Endodermal cell (in vitro differentiated cells): Measurements from ENCODE around the gene FBXO17. TPM values are rescaled to one million over a fixed set of nuclear protein-coding genes. Genes with fewer than 3 reads are reported as not detected.

Experiments used
- DNase-seq: peaks from one replicate; pipeline ENCODE4 v3.0.0-alpha.2; 2017
- H3K27ac ChIP-seq: 2 replicates; pipeline ENCODE4 v1.5.1; 2013; ENCODE audit warnings: mild to moderate bottlenecking, low read depth, low read length, moderate library complexity
- H3K27me3 ChIP-seq: 2 replicates; pipeline ENCODE4 v1.6.1; 2013; ENCODE audit warnings: mild to moderate bottlenecking, low read length, moderate library complexity; ENCODE audit not compliant: insufficient read depth, control insufficient read depth, poor library complexity, severe bottlenecking
- H3K36me3 ChIP-seq: 2 replicates; pipeline ENCODE4 v1.7.0; 2013; ENCODE audit warnings: mild to moderate bottlenecking, low read length, moderate library complexity; ENCODE audit not compliant: control insufficient read depth, insufficient read depth
- H3K4me1 ChIP-seq: one replicate; pipeline ENCODE4 v1.7.0; 2013; ENCODE audit warnings: low read length; ENCODE audit not compliant: control insufficient read depth, insufficient read depth
- H3K4me3 ChIP-seq: 2 replicates; pipeline ENCODE4 v1.5.1; 2013; ENCODE audit warnings: mild to moderate bottlenecking, low read length, moderate library complexity
- H3K9ac ChIP-seq: 2 replicates; pipeline ENCODE4 v1.6.1; 2013; ENCODE audit warnings: mild to moderate bottlenecking, low read length, moderate library complexity; ENCODE audit not compliant: poor library complexity, severe bottlenecking; ENCODE audit errors: extremely low read depth
- H3K9me3 ChIP-seq: 2 replicates; pipeline ENCODE4 v1.6.1; 2013; ENCODE audit warnings: mild to moderate bottlenecking, low read length, moderate library complexity; ENCODE audit not compliant: control insufficient read depth
- H3K27ac Mint-ChIP-seq: 2 replicates; pipeline ENCODE4 v1.8.0; 2020; ENCODE audit warnings: mixed read lengths
- H3K27me3 Mint-ChIP-seq: 2 replicates; pipeline ENCODE4 v1.8.0; 2021; ENCODE audit warnings: mild to moderate bottlenecking, mixed read lengths; ENCODE audit not compliant: insufficient read depth
- H3K36me3 Mint-ChIP-seq: 2 replicates; pipeline ENCODE4 v1.8.0; 2020; ENCODE audit warnings: low read depth, mixed read lengths
- H3K4me1 Mint-ChIP-seq: 2 replicates; pipeline ENCODE4 v1.8.0; 2020; ENCODE audit warnings: mixed read lengths
- H3K4me3 Mint-ChIP-seq: 2 replicates; pipeline ENCODE4 v1.8.0; 2020; ENCODE audit warnings: mild to moderate bottlenecking, moderate library complexity, mixed read lengths
- H3K9me3 Mint-ChIP-seq: 2 replicates; pipeline ENCODE4 v1.8.0; 2020; ENCODE audit warnings: mild to moderate bottlenecking, mixed read lengths
- CTCF ChIP-seq: fragments of 200-600 bp; sonication (generic); conservative IDR thresholded peaks from 2 replicates; pipeline ENCODE4 v1.5.0; 2021; ENCODE audit warnings: antibody characterized with exemption, mild to moderate bottlenecking
- WGBS, 2 experiments: methylation state at CpG; one replicate each; pipeline versions ENCODE4 v1.1.5 to v1.1.7; 2013; ENCODE audit warnings: missing lambda C conversion rate in 2 of 2, mixed read lengths in 1 of 2; ENCODE audit not compliant: insufficient coverage in 1 of 2, insufficient read length in 1 of 2; 5-methylcytosine and 5-hydroxymethylcytosine counted together
- total RNA-seq, 2 donors: library from RNA; stranded (reverse); fragmentation: NEBNext Ultra II Directional in 1 of 2; extraction: Animal tissue kit (Norgen Biotek cat#: 25700) in 1 of 2; gene quantifications; 2 replicates in 1 of 2; 3 replicates in 1 of 2; pipeline ENCODE4 v1.2.1, GENCODE V29; 2021

The FBXO17 gene
- total RNA-seq, 2 donors from 2014 or later = 21.2 to 40.3 TPM

- no peaks in the 10 kb centered on the region for H3K36me3 Mint-ChIP-seq
- DNase-seq = no peak
- no peaks in the 10 kb centered on the region for H3K9me3 ChIP-seq
- no peaks in the 10 kb centered on the region for H3K9me3 Mint-ChIP-seq
- H3K27ac Mint-ChIP-seq = no peak overlapping the region
- H3K9ac ChIP-seq = no peak overlapping the region
- no peaks in the 10 kb centered on the region for H3K27me3 Mint-ChIP-seq
- no peak overlapping the region for H3K27ac ChIP-seq
- no peak for TF ChIP-seq CTCF
- no peaks in the 10 kb centered on the region for H3K4me1 ChIP-seq
- no peaks in the 10 kb centered on the region for H3K36me3 ChIP-seq
- no peaks in the 10 kb centered on the region for H3K27me3 ChIP-seq
- no peak overlapping the region for H3K4me3 Mint-ChIP-seq
- H3K4me1 Mint-ChIP-seq = no peaks in the 10 kb centered on the region
- 62 to 64% methylated on average over 3 of the region's 3 CpGs for WGBS, 2 experiments
- H3K4me3 ChIP-seq = no peak overlapping the region
Observed at GRCh38 chr19:39007096-39007495, 31.6 kb upstream of the FBXO17 start.

- H3K9ac ChIP-seq = no peak overlapping the region
- H3K27ac ChIP-seq = no peak overlapping the region
- TF ChIP-seq CTCF = no peak
- H3K36me3 ChIP-seq = no peaks in the 10 kb centered on the region
- H3K9me3 ChIP-seq = no peaks in the 10 kb centered on the region
- 83 to 89% methylated on average over 5 to 9 of the region's 9 CpGs for WGBS, 2 experiments
- H3K27ac Mint-ChIP-seq = no peak overlapping the region
- H3K4me1 Mint-ChIP-seq = no peaks in the 10 kb centered on the region
- H3K9me3 Mint-ChIP-seq = no peaks in the 10 kb centered on the region
- H3K4me1 ChIP-seq = no peaks in the 10 kb centered on the region
- no peaks in the 10 kb centered on the region for H3K27me3 Mint-ChIP-seq
- no peak overlapping the region for H3K4me3 ChIP-seq
- no peak for DNase-seq
- H3K4me3 Mint-ChIP-seq = no peak overlapping the region
- no peaks in the 10 kb centered on the region for H3K27me3 ChIP-seq
- H3K36me3 Mint-ChIP-seq = no peaks in the 10 kb centered on the region
Observed at GRCh38 chr19:39004403-39004802, 28.9 kb upstream of the FBXO17 start.

DNA sequence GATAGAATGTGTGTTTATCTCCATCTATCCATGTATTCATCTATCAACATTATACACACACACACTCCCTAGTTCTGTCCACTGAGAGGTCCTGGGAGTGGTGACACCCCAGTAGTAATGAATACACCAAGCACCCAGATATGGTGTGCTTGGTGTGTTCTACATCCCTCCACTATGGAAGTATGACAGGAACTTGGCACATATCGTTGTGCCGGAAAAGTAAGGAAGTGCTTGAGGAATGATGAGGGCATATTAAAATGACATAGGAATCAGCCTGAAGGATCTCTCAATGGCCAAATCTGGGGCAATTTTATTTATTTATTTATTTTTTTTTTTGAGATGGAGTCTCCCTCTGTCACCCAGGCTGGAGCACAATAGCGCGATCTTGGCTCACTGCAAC is 28.3 kb upstream of the FBXO17 start:
- Mint-ChIP-seq H3K4me3 (no peak overlapping the region), H3K27ac (no peak overlapping the region), H3K4me1 (no peaks in the 10 kb centered on the region), H3K27me3 (no peaks in the 10 kb centered on the region), H3K36me3 (no peaks in the 10 kb centered on the region), H3K9me3 (no peaks in the 10 kb centered on the region)
- Histone ChIP-seq H3K27me3 (no peaks in the 10 kb centered on the region), H3K4me1 (no peaks in the 10 kb centered on the region), H3K9ac (no peak overlapping the region), H3K4me3 (no peak overlapping the region), H3K9me3 (no peaks in the 10 kb centered on the region), H3K36me3 (no peaks in the 10 kb centered on the region), H3K27ac (no peak overlapping the region)
- 93 to 95% methylated on average over 3 to 4 of the region's 4 CpGs for WGBS, 2 experiments
- no peak for DNase-seq
- TF ChIP-seq CTCF = no peak
